NCI-H1105 treated with DMSO at 0.1 percent for 48 hours (cell line): Measurements from ENCODE around the gene CCDC85C.

Source experiments
- DNase-seq: peaks from one replicate; lab custom pipeline; 2025; lab: John Stamatoyannopoulos, UW

Gene CCDC85C

GRCh38 chr14:99539491-99539890, 64.5 kb downstream of the CCDC85C start:
- no peak for DNase-seq

- DNase-seq = no peak
Observed at GRCh38 chr14:99538733-99539132, 65.3 kb downstream of the CCDC85C start.

GRCh38 chr14:99538275-99538674, 65.7 kb downstream of the CCDC85C start:
- no peak for DNase-seq

GRCh38 chr14:99537399-99537798, 66.6 kb downstream of the CCDC85C start:
- no peak for DNase-seq

- DNase-seq = no peak
Observed at GRCh38 chr14:99535908-99536778, 67.9 kb downstream of the CCDC85C start.

GRCh38 chr14:99535448-99535847, 68.6 kb downstream of the CCDC85C start:
- DNase-seq = no peak

- DNase-seq = no peak
Observed at GRCh38 chr14:99534863-99535262, 69.1 kb downstream of the CCDC85C start.

- no peak for DNase-seq
Observed at GRCh38 chr14:99534333-99534732, 69.7 kb downstream of the CCDC85C start.

GRCh38 chr14:99532310-99532709, 71.7 kb downstream of the CCDC85C start:
- no peak for DNase-seq

GRCh38 chr14:99531251-99532096, 72.5 kb downstream of the CCDC85C start:
- DNase-seq = no peak

GRCh38 chr14:99530407-99531155, 73.4 kb downstream of the CCDC85C start:
- no peak for DNase-seq

GRCh38 chr14:99529899-99530298, 74.1 kb downstream of the CCDC85C start:
- DNase-seq = no peak

- DNase-seq = no peak
Observed at GRCh38 chr14:99527427-99528076, 76.5 kb downstream of the CCDC85C start.

- no peak for DNase-seq
Observed at GRCh38 chr14:99527026-99527425, 77.0 kb downstream of the CCDC85C start.

- DNase-seq = no peak
Observed at GRCh38 chr14:99525699-99526080, 78.3 kb downstream of the CCDC85C start.

GRCh38 chr14:99524804-99525698, 79.0 kb downstream of the CCDC85C start:
- no peak for DNase-seq

GRCh38 chr14:99524091-99524661, 79.8 kb downstream of the CCDC85C start:
- no peak for DNase-seq

- no peak for DNase-seq
Observed at GRCh38 chr14:99523704-99524055, 80.3 kb downstream of the CCDC85C start.

- DNase-seq = no peak
Observed at GRCh38 chr14:99522934-99523703, 80.9 kb downstream of the CCDC85C start.

- DNase-seq = no peak
Observed at GRCh38 chr14:99522457-99522891, 81.5 kb downstream of the CCDC85C start.
